ENCODE results near the gene ABLIM1. TPM values are rescaled to one million over a fixed set of nuclear protein-coding genes. Genes with fewer than 3 reads are reported as not detected.
A peak's percentile ranks its signal among the peaks of the same experiment; 100 is the strongest.

The ABLIM1 gene
- total and polyA plus RNA-seq, 2 donors (not counting 1 experiment from before 2014, with no cell fraction given) = 5.3 to 13.6 TPM

DNA sequence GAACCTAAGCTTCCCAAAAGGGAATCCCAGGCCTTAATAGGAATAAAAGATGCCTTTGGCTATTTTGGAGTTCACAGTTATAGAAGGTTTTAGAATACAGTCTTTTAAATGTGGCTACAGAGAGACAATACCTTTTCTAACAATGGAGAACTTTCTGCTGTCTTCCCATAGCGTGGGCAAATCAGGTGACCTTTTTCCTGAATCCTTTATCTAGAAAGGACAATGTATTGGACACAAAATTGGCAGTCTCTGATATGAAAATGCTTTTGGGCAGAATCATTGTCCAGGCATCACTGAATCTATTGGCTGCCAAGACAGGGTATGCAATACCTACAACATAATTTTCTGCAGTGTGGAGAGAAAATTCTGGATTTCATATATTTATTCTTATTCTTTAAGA is 7.8 kb upstream of the ABLIM1 start:
- no peak for TF ChIP-seq EZH2 (IDR thresholded peaks at IDR 0.05; ENCODE audit: low read length, missing control alignments)
- TF ChIP-seq, protein P1, sequence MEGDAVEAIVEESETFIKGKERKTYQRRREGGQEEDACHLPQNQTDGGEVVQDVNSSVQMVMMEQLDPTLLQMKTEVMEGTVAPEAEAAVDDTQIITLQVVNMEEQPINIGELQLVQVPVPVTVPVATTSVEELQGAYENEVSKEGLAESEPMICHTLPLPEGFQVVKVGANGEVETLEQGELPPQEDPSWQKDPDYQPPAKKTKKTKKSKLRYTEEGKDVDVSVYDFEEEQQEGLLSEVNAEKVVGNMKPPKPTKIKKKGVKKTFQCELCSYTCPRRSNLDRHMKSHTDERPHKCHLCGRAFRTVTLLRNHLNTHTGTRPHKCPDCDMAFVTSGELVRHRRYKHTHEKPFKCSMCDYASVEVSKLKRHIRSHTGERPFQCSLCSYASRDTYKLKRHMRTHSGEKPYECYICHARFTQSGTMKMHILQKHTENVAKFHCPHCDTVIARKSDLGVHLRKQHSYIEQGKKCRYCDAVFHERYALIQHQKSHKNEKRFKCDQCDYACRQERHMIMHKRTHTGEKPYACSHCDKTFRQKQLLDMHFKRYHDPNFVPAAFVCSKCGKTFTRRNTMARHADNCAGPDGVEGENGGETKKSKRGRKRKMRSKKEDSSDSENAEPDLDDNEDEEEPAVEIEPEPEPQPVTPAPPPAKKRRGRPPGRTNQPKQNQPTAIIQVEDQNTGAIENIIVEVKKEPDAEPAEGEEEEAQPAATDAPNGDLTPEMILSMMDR (conservative IDR thresholded peaks at IDR 0.05 in 1 of 2, IDR thresholded peaks at IDR 0.05 in 1 of 2; ENCODE audit: low read depth in 1 of 2, low read length in 2 of 2) = no peak
- no peak overlapping the region for H3K4me3 ChIP-seq (replicated peaks in 1 of 4; ENCODE audit: control extremely low read depth in 1 of 4, insufficient read depth in 1 of 4, low read depth in 3 of 4, low read length in 4 of 4)
- peak in 1 of 2 donors; percentile 34 for DNase-seq (ENCODE audit: low read depth in 2 of 2)

DNA sequence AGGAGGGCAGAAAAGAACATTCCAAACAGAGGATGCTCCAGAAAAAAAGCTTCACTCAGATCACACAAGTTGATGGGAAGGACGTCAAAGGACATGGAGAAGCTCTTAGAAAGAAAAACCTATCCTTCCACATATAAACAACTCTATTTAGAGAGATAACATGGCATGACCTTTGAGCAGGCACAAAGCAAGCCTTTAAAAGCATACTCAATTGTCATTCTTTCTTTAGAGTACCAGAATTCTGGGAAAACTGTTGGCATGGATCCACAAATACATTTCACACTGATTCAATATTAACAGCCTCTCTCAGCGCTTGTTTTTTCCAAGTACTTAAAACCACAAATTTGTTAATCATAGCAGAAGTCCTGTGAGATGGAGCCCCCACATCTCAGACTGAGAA is 7.3 kb upstream of the ABLIM1 start:
- Histone ChIP-seq H3K79me2 (ENCODE audit: control insufficient read depth, insufficient read depth, low read length) (no peaks in the 10 kb centered on the region), H3K9ac (ENCODE audit: insufficient read depth, low read length) (no peak overlapping the region), H3K4me3 (replicated peaks in 1 of 4; ENCODE audit: control extremely low read depth in 1 of 4, insufficient read depth in 1 of 4, low read depth in 3 of 4, low read length in 4 of 4) (no peak overlapping the region), H2AFZ (ENCODE audit: low read length) (no peak overlapping the region), H3K27me3 (ENCODE audit: control insufficient read depth, insufficient read depth, low read length) (peaks cover 10% of the 10 kb centered on the region), H3K4me2 (ENCODE audit: extremely low read depth, insufficient read depth, low read length) (no peak overlapping the region), H3K9me3 (ENCODE audit: control insufficient read depth, insufficient read depth, low read depth, low read length) (no peaks in the 10 kb centered on the region), H4K20me1 (ENCODE audit: control insufficient read depth, extremely low read depth, insufficient read depth, low read length) (no peaks in the 10 kb centered on the region), H3K4me1 (ENCODE audit: control insufficient read depth, extremely low read depth, insufficient read depth, low read length) (no peaks in the 10 kb centered on the region), H3K27ac (ENCODE audit: insufficient read depth, low read length) (no peak overlapping the region), H3K36me3 (ENCODE audit: control insufficient read depth, insufficient read depth, low read length) (no peaks in the 10 kb centered on the region)
- TF ChIP-seq, protein P1 (conservative IDR thresholded peaks at IDR 0.05 in 1 of 2, IDR thresholded peaks at IDR 0.05 in 1 of 2; ENCODE audit: low read depth in 1 of 2, low read length in 2 of 2) = no peak
- TF ChIP-seq EZH2 (IDR thresholded peaks at IDR 0.05; ENCODE audit: low read length, missing control alignments) = no peak
- peak in 1 of 2 donors; percentile 35 for DNase-seq (ENCODE audit: low read depth in 2 of 2)

More for the DNA sequence above, 7.8 kb upstream of the ABLIM1 start:
- Histone ChIP-seq H3K4me2 (ENCODE audit: extremely low read depth, insufficient read depth, low read length) (no peak overlapping the region), H2AFZ (ENCODE audit: low read length) (no peak overlapping the region), H4K20me1 (ENCODE audit: control insufficient read depth, extremely low read depth, insufficient read depth, low read length) (no peaks in the 10 kb centered on the region), H3K27ac (ENCODE audit: insufficient read depth, low read length) (no peak overlapping the region), H3K4me1 (ENCODE audit: control insufficient read depth, extremely low read depth, insufficient read depth, low read length) (no peaks in the 10 kb centered on the region), H3K27me3 (ENCODE audit: control insufficient read depth, insufficient read depth, low read length) (peaks cover 10% of the 10 kb centered on the region), H3K9ac (ENCODE audit: insufficient read depth, low read length) (no peak overlapping the region), H3K36me3 (ENCODE audit: control insufficient read depth, insufficient read depth, low read length) (no peaks in the 10 kb centered on the region), H3K79me2 (ENCODE audit: control insufficient read depth, insufficient read depth, low read length) (no peaks in the 10 kb centered on the region), H3K9me3 (ENCODE audit: control insufficient read depth, insufficient read depth, low read depth, low read length) (no peaks in the 10 kb centered on the region)

DNA sequence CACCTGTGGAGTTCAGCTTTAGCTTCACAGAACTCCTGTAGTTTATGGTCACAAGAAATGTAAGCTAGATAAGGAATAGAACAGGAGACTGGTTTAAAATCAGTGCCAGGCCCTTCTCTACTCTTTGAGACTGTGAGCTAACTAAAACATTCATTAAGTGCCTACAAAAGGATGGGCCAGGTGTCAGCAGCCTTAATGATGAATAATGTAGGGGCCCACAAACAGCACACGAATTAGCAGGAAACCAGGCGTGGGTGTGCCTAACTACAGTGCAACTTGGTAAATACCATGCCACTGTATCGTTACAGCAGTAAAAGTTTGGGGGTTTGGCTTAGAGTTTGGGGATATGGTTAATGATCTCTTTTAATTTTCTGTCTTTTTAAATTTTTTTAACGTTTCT is 6.1 kb upstream of the ABLIM1 start:
- H3K27me3 ChIP-seq (ENCODE audit: control insufficient read depth, insufficient read depth, low read length) = peaks cover 10% of the 10 kb centered on the region
- H3K9me3 ChIP-seq (ENCODE audit: control insufficient read depth, insufficient read depth, low read depth, low read length) = no peaks in the 10 kb centered on the region
- TF ChIP-seq EZH2 (IDR thresholded peaks at IDR 0.05; ENCODE audit: low read length, missing control alignments) = no peak
- TF ChIP-seq, protein P1 (conservative IDR thresholded peaks at IDR 0.05 in 1 of 2, IDR thresholded peaks at IDR 0.05 in 1 of 2; ENCODE audit: low read depth in 1 of 2, low read length in 2 of 2) = no peak
- H2AFZ ChIP-seq (ENCODE audit: low read length) = no peak overlapping the region
- no peak overlapping the region for H3K4me3 ChIP-seq (replicated peaks in 1 of 4; ENCODE audit: control extremely low read depth in 1 of 4, insufficient read depth in 1 of 4, low read depth in 3 of 4, low read length in 4 of 4)
- no peak overlapping the region for H3K27ac ChIP-seq (ENCODE audit: insufficient read depth, low read length)
- no peaks in the 10 kb centered on the region for H4K20me1 ChIP-seq (ENCODE audit: control insufficient read depth, extremely low read depth, insufficient read depth, low read length)
- no peak overlapping the region for H3K4me2 ChIP-seq (ENCODE audit: extremely low read depth, insufficient read depth, low read length)
- H3K9ac ChIP-seq (ENCODE audit: insufficient read depth, low read length) = no peak overlapping the region
- no peaks in the 10 kb centered on the region for H3K4me1 ChIP-seq (ENCODE audit: control insufficient read depth, extremely low read depth, insufficient read depth, low read length)
- H3K36me3 ChIP-seq (ENCODE audit: control insufficient read depth, insufficient read depth, low read length) = no peaks in the 10 kb centered on the region
- H3K79me2 ChIP-seq (ENCODE audit: control insufficient read depth, insufficient read depth, low read length) = no peaks in the 10 kb centered on the region
- DNase-seq (ENCODE audit: low read depth in 2 of 2) = no peak

Data from fibroblast of lung (primary cell).